Hematopoietic multipotent progenitor cell treated with erythropoietin and hydrocortisone succinate and interleukin-3 and kit ligand, for 17 days (in vitro differentiated cells): ENCODE data around the gene MAPKAPK2.
"Not testable (repeated sequence)": the region's sequence is repeated elsewhere in the genome, so short reads cannot be mapped to it uniquely, and the experiment has no call there.

ENCODE experiments used
- DNase-seq: peaks from one replicate; pipeline ENCODE4 v3.0.0-alpha.2; 2015; ENCODE audit warnings: low spot score

The MAPKAPK2 gene

GRCh38 chr1:206684478-206685333 lies at the start of gene MAPKAPK2:
TSS of gene MAPKAPK2 (plus strand) at chr1:206684905. CDS start at chr1:206685230, 325 bp downstream.
- DNase-seq = peak; percentile 73

DNA sequence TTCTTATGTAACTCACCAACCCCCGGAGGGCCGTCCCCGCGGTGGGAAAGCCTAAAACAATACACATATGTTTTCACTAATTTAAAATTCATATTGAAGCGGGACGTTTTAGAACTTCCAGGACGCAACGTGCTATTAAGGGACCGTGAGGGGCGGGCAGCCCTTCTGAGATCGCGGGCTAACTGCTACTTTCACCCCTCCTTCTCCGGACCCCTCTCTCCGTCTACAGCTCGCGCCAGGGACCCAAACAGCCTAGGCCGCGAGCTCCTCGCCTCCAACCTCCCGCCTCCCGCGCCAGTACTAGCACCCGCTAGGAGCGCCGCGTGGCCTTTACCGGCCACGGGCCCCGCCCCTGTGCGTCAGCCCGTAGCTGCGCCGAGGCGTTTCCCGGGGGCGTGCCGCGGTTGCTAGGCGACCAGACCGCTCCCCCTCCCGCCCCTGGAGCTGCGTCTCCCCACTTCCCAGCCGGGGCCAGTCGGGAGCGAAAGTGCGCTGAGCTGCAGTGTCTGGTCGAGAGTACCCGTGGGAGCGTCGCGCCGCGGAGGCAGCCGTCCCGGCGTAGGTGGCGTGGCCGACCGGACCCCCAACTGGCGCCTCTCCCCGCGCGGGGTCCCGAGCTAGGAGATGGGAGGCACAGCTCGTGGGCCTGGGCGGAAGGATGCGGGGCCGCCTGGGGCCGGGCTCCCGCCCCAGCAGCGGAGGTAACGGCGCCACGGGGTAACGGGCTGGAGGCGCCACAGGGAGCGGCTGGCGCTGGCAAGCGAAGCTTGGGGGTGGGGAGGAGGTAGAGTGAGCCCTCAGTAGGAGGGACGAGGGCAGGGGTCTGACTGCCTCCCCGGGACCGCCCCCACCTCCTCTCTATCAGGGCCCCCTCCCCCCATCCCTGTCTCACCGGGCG lies 49.4 kb upstream of the MAPKAPK2 start, which contains the start of gene DYRK3:
Gene DYRK3, plus strand, starts transcription at position 457 of the 898 bp plus-strand sequence. Its CDS starts 168 bp downstream, at position 625.
- peak; percentile 96 for DNase-seq

DNA sequence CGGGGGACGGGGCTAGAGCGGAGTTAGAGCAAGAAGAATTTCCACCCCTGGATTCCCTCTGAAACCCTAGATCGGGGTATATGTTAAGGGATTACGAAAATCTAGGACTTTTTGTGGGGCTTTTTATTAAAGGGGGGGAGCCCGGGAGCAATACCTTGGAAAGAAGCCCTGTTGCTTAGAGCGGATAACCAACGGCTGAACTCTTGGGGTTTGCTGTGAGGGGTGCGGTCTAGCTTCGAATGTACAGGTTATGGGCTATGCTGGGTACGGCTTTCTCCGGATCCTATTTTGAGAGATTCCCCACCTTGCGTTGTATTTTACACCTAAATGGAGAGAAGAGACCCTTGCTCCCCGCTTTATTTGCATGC lies 48.7 kb upstream of the MAPKAPK2 start:
- DNase-seq = peak; percentile 61

- peak; percentile 15 for DNase-seq
Observed at GRCh38 chr1:206636671-206637070, 48.0 kb upstream of the MAPKAPK2 start.

DNA sequence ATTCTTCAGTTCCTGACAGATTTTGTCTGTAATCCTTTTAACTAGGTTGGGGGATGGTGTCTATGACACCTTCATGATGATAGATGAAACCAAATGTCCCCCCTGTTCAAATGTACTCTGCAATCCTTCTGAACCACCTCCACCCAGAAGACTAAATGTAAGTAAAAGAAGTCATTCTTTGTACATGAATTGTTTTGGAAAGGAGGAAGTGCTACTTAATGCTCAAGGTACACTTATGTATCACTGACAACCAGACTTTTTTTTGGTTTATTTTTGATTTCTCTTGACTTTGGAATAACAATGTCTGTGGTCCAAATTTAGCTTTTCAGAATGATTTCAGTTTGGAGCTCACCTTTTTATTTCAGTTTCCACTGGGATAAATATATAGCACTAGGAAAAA lies 47.1 kb upstream of the MAPKAPK2 start:
- no peak for DNase-seq

GRCh38 chr1:206642074-206642473 lies 42.6 kb upstream of the MAPKAPK2 start:
- not testable (repeated sequence) for DNase-seq

DNA sequence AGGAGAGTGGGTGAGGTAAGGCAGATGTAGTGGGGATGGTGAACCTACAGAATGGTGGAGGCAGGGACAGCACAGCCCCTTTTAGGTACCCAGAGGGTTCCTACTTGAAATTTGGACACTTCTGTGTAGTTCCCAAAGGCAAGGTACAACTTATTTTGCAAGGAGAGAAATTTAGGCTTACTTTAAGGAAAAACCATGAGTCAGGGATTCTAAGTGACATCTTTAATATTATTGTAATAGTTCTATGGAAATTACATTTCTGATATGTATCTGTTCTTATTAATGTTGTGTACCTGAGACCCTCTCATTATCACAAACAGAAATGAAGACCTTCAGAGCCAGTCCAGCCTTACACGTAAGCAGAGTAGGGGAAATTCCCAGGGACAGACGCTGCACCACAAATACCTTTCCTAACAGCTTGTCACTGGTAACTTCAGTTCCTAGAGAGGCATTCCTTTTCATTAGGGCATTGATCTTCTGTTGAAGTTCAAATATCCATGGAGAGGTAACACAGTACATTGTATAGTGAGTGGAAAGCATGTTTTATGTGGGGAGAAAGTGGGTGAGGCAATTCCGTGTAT lies 41.5 kb upstream of the MAPKAPK2 start:
- no peak for DNase-seq

- peak; percentile 28 for DNase-seq
Observed at GRCh38 chr1:206646504-206646903, 38.2 kb upstream of the MAPKAPK2 start.

DNA sequence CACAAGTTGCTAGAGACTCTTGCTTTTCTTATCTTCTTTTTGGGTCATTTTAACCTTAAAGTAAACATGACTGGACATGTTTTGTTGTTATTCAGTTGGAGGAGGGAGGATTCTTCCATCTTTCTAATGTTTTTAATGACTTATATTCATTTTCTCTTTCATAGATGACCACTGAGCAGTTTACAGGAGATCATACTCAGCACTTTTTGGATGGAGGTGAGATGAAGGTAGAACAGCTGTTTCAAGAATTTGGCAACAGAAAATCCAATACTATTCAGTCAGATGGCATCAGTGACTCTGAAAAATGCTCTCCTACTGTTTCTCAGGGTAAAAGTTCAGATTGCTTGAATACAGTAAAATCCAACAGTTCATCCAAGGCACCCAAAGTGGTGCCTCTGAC lies 37.5 kb upstream of the MAPKAPK2 start:
- DNase-seq = no peak

DNA sequence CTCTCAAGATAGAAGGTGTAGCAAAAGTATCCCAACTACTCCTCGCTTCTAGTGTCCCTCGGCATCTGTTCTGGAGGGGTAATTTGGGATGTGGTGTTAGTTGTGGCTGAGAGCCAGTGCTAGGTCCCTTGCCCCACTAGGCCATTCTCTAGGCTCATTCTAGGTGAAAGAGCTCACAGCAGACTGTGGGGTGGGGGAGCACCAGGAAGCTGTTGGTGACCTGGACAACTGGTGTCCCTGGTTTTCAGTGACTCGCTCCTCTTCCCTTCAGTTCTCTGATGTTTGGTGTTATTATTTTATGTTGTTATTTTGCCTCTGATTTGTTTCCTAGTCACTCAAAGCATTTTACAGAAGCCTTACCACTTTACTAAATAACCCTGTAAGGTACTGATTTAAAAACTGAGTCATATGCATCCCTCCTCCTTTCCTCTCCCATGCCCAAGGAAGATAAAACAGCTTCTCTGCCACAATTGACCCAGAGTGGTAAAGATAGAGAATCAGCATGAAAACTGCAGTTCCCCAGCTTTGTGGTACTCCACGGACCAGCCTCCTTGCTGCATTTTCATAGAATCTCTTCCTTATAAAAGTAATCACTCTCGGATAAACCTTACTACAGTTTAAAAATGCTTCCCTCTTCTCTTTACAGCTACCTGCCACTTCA lies 35.3 kb upstream of the MAPKAPK2 start:
- DNase-seq = no peak

GRCh38 chr1:206651014-206651413 lies 33.7 kb upstream of the MAPKAPK2 start:
- no peak for DNase-seq

GRCh38 chr1:206651958-206652890 lies 32.5 kb upstream of the MAPKAPK2 start:
- peak; percentile 78 for DNase-seq

GRCh38 chr1:206653715-206654459 lies 30.8 kb upstream of the MAPKAPK2 start:
- DNase-seq = no peak

DNA sequence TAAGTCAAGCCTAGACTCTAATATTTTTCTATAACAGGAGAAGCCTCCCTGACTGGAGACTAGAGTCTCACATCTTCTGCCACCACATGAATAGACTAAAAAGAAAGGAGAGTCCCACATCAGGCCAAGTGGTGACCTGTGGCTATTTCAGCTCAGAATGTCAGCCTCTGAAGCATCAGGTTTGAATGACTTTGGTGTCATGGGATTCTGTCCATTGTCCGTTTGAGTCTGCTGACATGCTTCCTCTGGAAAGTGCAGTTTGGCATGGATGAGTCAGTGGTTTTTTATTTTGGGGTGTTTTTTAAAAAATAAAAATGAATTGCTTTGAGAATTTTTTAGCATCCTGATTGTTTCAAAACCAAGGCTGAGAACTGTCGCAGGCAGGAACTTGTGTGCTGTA lies 29.9 kb upstream of the MAPKAPK2 start:
- DNase-seq = no peak

DNA sequence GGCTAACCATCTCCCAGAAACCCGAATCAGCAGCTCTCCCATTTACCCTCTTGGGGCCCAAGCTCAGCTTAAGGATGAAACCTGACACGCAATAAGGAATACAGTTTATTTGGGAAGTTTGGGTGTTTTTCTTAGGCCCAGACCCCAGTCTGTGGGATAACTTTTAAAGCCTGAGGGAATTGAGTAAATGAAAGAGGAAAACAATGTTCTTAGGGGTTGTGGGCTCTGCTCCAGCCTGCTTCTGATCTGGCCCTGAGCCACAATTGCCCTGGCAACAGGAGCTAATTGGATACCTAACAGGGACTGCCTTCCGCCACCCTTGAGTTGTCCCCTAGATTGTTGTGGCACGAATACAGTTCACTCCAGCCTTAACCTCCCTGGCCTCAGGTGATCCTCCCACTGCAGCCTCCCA lies 29.2 kb upstream of the MAPKAPK2 start:
- no peak for DNase-seq

DNA sequence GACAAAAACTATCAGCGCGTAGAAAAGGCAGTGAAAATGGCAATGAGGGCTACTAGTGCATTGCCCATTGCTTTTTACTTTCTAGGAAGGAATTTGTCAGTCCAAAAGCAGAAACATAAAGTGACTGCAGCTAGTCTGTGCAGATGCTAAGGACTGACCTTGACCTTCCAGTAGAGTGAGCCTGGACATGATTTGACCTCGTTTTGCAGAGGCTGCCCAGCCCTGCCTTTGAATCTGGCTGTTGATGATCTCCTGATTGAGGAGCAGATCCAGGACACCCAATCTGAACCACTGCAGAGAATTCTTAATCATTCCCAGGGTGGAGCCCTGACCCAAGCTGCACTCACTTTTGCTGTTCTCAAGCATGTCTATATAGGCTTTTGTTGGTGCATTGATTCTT lies 27.8 kb upstream of the MAPKAPK2 start:
- no peak for DNase-seq

GRCh38 chr1:206657751-206658150 lies 27.0 kb upstream of the MAPKAPK2 start:
- no peak for DNase-seq

DNA sequence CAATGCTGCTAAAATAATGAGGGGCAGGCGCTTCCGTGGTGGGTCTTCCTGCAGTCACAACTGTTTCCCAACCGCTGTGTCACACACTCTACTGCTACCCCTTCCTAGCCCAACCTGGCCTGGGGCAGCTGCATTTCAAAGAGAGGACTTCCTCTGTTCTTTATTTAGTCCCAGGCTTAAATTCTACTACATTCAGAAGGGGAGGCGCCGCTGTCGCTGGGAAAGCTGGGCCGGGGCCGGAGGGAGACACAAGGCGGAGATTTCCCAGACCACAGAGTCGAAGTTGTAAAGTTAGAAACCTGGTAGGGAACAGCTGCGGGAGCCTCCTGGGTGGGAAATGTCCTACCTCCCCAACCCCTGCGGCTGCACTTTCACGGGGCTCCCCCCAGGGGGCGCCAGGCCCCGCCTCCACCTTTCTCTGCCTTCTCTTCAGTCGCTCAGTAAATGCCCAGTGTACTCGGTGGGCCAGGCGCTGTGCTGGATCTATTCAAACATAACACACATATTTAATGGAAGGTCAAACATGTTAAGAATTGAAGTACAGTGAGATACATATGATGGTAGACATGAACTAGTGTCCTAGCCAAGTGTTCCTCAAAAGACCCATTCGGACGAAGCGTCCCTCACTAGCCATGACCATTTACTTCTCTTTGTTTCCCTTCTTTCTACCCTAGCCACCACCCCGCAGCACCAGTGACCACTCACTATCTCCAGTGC lies 26.3 kb upstream of the MAPKAPK2 start:
- peak; percentile 78 for DNase-seq

- DNase-seq = no peak
Observed at GRCh38 chr1:206658981-206659273, 25.8 kb upstream of the MAPKAPK2 start.

DNA sequence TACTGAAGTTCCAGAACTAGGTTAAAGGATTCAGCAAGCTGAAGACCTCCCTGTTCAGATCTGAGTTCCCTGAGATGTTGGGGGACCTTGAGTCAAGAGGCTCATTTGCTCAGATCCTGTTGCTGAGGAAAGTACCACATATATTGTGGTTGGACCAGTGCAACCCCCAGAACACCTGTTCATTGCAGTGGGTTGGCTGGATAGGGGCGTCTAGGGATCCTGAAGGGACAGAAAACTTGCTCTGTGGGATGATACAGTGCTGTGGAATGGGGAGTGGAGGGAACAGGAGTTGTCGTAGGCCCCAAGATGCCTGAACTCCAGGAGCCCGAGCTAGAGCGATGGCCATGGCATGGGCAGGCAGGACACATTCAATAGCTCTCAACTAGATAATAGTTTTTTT lies 24.6 kb upstream of the MAPKAPK2 start:
- DNase-seq = no peak
